Islet precursor cell (in vitro differentiated cells): ENCODE results near the gene TBPL1.

Experiments used
- DNase-seq: peaks from one replicate; pipeline ENCODE4 v3.0.0-alpha.2; 2018

The TBPL1 gene

DNA sequence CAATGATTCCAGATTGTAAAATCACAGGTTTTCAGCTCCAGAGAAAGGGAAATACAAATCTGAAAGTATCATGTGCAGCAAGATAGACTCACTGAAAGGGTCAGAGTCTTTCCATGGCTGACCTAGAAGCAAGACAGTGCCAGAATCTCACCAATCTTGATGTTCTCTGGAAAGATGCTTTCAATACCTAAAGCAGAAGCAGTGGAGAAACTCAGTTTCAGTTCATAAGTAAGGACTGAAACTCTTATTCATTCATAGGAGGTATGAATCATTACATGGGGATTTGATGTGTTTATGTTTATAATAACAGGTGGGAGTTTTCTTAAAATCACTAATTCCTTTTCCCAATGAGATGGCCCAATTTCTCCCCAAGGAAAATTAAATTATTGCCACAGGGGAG lies 56.9 kb downstream of the TBPL1 start:
- DNase-seq = no peak

DNA sequence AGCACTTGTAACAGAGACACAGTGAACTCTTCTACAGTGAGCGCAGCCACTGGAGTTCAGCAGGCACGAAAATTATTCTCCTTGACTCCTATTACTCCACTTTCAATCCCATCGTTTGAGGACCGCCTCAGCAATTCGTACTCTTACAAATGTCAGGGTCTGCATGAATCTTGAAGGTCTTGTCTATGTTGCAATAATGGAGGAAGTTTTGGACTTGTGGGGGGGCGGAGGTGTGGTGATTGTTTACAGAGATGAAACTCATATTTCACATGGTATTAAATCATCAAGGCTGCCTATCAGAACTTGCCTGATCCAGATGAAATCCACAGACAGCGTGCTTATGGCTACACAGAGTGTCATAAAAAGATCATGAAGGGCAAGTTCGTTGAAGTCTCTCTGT lies 57.4 kb downstream of the TBPL1 start:
- DNase-seq = no peak

DNA sequence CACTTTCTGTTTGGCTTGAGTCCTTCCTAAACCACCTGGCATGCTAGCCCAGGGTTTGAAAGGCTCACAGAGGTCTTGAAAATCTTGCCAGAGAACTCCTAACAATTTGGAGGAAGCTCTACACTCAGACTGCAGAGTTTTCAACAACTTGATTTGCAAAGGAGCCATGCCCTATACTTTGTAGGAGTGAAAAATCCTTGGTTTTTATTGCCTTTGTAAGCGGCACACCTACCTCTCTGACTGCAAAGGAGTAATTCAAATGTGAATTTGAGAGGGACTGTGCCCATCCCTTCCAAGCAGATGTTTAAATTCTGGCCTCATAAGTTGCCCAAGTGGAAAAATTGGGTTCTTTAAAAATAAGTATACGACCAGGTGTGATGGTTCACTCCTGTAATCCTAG lies 58.0 kb downstream of the TBPL1 start:
- no peak for DNase-seq

DNA sequence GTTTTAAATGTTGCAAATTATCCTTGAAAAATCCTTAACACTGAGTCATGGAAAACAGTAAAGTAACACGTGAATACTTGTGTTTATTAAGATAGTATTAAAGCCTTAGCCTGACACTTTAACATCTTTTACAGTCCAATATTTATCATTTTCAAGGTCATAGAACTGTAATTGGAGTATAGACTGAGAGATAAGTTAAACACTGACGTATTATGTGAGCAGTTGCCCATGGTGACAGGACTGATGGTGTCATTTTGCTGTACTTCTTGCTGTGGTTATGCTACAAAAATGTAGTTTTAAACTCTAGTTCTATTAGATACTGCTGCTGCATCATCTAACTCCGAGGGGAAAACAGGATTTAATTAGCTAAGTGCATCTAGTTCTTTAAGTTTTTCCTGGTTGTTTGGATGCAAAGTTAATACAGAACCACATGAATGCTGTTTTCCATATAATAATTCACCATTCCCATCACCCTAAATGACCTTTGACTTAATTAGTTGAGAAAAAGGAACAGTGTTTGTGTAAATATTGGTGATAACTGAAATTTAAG lies 61.6 kb downstream of the TBPL1 start:
- DNase-seq = no peak

DNA sequence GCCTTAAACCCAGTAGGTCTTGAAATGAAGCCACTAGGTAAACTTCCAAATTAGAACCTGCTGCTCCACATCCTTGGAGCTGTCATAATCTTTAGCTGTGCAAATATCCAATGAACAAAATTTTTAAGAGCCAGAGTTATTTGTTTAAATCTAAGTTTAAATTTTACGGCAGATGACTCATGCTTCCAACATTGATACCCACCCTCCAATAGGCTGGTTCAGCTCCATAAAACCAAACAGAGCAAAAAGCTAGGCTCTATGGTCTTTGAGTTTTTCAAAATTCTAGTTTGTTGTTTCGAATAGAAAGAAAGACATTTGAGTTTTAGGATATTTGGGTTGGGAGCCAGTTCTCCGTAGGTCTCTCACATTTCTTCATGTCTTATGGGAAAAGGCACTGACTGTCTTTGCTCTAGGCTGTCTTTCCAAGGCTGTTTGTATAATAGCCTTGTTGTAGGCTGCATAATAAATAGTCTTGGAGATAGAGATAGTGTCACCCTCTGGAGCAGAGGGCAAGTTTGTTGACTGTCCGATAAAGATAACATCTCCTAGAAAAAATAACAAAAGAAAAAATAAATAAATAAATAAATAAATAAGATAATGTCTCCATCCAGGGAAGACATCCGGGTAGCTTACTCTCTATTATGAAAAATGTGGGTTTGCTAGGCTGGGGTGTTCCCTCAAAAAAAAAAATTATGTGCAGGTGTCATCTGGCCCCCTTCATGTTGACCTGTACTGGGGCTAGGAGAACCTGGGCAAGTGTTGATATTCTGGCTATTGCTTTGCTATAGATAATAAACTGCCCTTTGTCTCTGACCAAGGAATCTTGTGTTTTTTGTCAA lies 62.9 kb downstream of the TBPL1 start:
- DNase-seq = no peak

DNA sequence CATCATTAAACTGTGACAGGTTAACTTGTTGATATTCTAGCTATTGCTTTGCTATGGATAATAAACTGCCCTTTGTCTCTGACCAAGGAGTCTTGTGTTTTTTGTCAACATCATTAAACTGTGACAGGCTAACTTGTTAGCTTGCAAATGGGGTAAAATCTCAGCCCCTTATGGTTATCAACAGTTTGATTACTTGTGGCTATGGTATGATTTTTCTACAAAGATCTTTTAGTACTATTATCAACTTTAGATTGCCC lies 63.5 kb downstream of the TBPL1 start:
- no peak for DNase-seq

DNA sequence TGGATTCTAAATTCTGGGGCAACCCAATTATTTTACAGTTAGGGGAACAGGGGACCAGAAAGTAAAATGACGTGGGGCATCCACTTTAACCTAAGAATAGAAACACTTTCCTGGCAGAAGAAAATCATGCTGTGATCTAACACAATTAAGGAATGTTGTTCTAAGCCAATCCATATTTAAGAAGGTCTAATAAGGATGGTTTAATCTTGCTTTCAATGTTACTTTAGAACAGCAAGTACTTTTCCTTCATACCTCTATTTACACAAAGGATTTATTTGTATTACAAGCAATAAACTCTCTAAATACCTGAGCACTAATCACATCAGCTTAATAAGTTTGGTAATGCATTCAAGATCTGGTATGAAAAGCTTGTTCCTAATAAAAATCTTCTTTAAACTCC lies 67.0 kb downstream of the TBPL1 start:
- DNase-seq = no peak

DNA sequence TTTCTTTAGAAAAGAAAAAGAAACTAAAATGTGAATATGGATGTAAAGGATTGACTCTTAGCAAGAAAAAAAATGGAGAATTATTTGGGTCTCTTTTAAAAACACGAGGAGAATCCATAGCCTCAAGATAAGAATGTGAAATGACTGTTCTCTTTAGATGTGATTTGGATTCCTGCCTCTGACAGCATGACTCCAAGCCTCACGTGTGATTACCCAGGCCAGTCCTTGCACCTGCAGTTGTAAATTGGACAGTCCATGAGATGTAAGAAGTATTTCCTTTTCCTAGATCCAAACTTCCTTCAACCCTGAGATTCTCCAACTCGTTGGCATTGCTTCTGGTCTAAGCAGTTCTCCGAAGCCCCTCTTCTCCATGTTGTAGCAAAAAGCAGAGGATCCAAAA lies 67.5 kb downstream of the TBPL1 start:
- DNase-seq = no peak

DNA sequence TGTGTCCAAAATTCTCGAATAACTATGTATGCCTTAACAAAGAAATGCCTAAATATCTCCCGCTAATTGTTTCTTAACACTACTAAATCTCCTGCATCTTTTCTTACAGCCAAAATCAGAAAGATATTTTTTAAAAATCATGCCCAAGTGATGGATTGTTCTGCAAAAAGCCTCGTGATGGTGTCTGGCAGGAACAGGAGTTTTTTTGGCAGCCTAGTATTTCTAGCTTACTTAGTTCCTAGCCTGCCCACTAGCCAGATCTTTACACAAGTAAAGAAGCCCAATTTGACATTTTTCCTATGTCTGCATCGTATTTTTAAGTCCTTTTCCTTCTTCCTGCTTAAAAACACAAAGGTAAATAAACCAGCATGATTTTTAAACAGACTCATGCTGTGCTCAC lies 67.9 kb downstream of the TBPL1 start:
- DNase-seq = no peak

DNA sequence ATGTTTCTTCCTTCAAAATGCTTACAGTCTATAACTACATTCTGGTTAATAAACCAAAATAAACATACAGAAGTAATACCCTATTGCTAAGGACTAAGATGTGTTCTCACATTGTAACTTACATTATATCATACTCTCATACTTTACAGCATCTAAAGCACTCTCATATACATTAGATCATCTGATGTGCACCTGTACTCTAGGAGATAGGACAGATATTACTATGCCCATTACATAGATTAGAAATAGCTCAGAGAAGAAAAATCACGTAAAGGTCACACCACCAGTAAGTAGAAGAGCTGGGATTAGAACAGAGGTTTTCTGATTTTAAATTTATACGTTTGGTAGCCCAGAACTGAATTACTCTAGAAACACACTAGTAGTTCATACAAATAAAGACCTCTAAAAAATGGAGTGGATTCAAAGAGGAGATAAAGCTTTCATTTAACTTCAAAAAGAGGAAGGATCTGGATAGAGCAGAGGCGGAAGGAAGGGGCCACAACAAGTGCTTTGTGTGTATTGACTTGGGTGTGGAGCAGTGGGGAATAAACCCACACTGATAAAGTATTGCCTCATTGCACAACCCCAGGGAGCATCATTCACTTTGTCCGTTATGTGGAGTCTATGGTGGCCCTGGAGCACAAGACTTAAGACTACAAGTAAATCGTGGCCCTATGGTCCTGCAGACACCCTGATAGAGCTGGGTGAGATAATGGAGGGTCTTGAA lies 68.5 kb downstream of the TBPL1 start:
- DNase-seq = no peak

DNA sequence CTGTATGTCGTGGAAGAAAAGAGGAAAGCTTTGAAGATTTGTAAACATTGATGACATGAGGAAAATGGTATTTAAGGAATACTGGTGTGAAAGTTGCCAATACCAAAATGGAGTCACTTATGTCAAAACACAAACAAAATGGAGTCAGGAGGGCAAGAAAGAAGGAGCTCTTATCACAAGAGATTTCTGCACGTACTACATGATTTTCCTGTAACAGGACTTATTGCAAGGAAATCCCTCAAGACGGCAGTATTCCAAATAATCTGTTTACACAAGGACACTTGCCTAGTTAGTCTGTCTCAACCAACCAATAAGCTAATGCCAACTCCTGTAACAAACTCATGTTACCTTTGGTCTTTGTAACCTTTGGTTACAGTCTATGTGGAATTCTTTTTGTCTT lies 69.6 kb downstream of the TBPL1 start:
- no peak for DNase-seq

DNA sequence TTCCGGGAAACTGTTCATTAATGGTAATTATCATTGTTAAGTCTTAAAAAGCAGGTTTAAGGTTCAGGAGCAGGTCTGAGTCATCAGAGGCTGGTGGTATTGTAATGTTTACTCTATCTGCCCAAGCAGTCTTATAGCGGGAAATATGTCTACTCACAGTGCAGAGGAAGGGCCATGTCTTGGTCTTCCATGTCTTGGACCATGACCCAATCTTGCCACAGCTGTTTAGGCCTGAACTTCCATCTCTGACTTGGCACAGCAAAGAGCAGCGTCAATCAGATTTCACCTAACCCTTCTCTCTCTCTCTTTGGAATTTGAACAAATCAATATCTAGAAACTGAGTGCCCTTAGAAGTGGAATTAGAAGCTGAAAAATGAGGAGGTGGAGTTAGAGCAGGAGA lies 73.6 kb downstream of the TBPL1 start:
- DNase-seq = no peak

DNA sequence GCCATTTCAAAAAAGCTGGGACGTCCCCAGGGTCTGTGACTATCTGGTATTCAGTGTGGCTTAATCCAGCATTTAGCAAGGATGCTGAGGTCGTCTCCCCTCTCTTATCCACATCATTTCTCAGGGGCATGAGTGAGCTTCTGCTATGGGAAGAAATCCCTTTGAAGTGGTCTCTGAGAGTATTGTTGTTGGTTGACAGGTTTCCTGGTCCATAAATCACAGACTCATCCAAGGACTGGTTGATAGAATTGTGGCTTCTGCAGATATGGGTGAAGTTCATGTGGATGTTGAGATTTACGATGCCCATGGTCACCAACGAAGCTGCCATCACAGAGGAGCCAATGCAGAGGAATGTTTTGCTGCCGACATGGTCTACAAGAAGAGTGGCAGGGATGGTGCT lies 75.4 kb downstream of the TBPL1 start:
- no peak for DNase-seq

DNA sequence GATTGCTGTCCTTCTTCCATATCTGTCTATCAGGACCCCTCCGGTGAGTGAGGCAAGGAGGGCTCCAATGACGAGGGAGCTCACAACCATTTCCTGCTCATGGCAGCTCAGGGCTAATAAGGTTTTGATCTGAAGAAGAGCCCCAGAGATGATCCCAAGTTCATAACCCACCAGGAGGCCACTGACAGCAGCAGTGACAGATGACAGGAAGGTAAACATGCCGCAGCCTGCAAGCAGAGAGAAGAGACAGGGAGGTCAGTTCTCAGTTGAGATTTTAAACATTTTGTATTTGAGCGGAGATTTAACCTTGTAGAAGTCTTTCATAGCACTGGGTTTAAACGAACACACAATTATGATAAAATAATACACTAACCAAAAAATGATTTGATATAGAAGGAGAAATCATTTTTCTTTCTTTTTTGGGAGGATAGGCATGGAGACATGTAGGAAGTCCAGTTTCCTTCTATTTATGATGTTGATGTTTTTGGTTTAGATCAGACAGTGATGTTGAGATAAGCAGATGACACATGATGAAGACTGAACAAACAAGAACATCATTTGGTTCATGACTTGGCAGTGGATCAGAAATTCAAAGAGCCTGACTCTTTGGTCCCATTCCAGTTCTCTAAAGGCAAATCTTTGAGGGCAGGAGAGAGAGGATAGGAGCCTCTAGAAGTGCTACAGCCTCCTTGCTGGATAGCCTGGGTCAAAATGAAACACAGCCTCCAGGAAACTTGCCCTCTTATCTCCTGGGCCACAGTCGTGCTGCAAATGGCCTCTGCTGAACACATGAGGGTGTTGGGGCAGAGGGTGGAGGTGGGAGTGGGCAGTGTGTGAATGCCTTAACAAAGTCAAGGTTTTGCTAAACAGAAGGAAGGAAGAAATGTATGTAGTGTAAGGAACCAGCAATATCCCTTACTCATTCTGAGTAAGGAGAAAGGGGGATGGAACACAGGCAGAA lies 76.8 kb downstream of the TBPL1 start:
- DNase-seq = no peak

DNA sequence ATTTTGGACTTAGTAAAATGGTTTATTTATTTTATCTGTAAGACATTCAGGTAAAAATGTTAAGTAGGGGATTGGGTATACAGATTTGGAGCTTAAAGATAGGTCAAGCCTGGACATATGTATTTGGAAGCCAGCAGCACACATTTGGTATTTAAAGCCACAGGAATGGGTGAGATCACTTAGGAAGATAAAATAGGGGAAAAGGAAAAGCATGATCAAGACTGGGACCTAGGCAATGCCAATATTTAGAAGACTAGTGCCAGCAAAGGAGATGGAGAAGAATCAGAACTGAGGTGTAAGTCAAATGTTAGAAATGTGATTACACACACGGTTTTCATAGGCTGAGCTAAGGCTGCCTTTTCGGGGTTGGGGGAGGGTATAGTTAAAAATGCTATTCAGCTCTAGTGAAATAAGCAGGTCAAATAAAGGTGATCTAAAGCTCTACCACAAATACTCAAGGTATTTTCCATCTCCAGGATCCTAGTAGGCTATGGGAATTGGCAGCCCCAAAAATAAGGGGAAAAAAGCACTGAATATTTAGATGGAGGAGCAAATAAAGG lies 78.8 kb downstream of the TBPL1 start:
- DNase-seq = no peak

DNA sequence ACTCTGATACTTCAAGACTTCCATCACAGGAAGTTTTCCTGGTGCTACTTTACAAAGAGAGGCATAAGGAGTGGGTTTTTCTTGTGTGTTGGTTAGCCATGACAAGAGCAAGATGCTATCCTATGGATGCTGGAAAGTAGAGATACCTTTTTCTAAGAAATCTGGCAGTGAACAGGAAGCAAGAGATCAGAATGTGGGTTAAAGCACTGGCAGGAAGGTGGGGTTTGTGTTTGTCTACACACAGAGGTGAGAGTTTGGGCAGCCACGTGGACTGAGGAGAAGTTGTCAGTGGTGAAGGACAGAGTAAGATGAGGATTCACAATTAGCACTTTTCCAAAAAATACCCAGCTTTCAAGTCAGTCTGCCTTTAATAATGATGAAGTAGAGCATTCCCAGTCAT lies 81.5 kb downstream of the TBPL1 start:
- no peak for DNase-seq

DNA sequence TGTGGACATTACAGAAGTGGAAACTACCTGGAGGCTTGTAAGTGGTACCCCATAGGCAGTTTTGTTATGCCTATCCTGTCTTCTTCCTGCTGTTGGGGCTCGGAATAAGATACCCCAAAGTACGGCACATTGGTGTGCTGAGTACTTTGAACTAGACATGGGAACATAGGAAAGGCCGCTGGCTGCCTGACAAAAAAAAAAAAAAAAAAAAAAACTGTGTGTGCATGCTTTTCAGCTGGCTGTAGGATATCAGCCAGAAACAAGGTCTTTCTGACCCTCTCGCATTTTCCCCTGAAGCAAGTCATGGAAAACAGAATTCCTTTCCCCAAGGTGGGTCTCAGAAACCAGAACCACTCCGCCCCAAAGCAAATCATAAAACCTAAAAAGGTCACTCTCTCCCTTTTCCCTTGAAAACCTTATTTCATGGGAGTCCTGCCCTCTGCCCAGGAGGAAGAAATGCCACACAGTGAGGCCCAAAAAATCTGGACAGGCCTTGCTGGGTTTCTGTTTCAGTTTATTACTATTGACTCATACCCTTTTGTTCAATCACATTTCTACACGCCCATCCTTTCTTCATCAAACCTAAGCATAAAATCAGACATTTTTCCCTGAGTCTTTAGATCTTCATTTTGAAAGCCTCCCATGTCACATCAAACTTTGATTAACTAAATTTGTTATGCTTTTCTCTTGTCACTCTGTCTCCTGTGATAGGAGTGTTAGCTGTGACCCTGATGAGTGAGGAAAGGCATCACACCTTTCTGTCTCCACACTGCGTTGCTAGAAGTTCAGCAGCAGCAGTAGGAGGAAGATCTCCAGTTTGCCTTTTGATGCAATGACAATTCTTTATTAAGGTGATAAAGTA lies 82.2 kb downstream of the TBPL1 start:
- no peak for DNase-seq

DNA sequence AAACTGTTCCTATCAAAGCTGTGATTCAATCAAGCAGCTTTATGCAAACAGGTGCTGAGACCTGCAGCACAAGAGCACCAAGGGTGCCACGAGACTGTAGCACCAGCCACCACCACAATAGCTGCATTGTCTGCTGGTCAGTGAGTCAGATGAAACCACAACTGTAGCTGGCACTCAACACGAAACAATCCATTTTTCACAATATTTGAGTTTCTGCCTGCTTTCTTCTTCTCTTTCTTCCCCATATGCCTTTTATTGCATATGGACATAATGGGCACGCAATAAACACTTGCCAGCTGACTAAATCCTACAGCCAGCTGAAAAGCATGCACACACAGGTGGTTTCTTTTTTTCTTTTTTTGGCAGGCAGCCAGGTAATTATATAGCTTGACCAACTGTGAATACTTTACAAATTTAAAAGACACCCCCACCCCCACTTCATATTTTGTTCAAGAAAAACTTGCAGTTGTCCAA lies 82.8 kb downstream of the TBPL1 start:
- DNase-seq = peak; percentile 75

DNA sequence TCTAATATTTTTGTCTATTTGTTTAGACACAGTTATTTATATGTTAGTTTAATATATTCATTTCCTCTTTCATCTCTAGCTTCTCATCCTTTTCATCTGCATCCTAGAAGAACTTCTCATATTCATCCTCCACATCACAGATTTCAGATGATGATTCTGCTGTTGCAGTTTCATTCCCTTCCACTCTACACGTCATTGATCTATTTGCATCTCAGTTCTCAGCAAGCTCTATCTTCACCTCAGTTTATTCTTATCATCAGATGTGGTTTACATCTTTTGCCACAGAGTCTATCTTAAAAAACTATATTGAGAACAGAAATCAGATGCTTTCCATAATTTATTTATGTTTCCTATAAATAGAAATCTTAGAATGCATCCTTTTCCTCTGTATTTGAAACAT lies 86.1 kb downstream of the TBPL1 start:
- DNase-seq = no peak
